Spleen (tissue), 11 donors: Measurements from ENCODE around the gene DIP2A. TPM values are rescaled to one million over a fixed set of nuclear protein-coding genes. Genes with fewer than 3 reads are reported as not detected.

Source experiments
- DNase-seq: peaks from one replicate; pipeline ENCODE4 v3.0.0-alpha.2; 2020
- H3K27ac ChIP-seq, 8 donors: fragments of 200-600 bp; sonication (generic) in 7 of 8; 1 replicate in 4 of 8; 2 replicates in 4 of 8; pipeline versions ENCODE4 v1.5.0 to v1.8.0; 2016 to 2021; ENCODE audit warnings: inconsistent platforms in 4 of 8, mild to moderate bottlenecking in 4 of 8, moderate library complexity in 1 of 8
- H3K27me3 ChIP-seq, 7 donors: fragments of 200-600 bp; sonication (generic) in 6 of 7; replicated peaks in 1 of 7; 1 replicate in 4 of 7; 2 replicates in 3 of 7; pipeline versions ENCODE4 v1.5.0 to v1.8.0; 2016 to 2021; ENCODE audit warnings: inconsistent platforms in 3 of 7, mild to moderate bottlenecking in 1 of 7
- H3K36me3 ChIP-seq, 6 donors: fragments of 200-600 bp; sonication (generic) in 5 of 6; 1 replicate in 4 of 6; 2 replicates in 2 of 6; pipeline versions ENCODE4 v1.5.0 to v1.8.0; 2016 to 2021; ENCODE audit warnings: inconsistent platforms in 2 of 6
- H3K4me1 ChIP-seq, 6 donors: fragments of 200-600 bp; sonication (generic) in 5 of 6; 1 replicate in 3 of 6; 2 replicates in 3 of 6; pipeline versions ENCODE4 v1.5.0 to v1.8.0; 2016 to 2021; ENCODE audit warnings: inconsistent platforms in 3 of 6
- H3K4me3 ChIP-seq, 8 donors: fragments of 200-600 bp; sonication (generic) in 7 of 8; 1 replicate in 4 of 8; 2 replicates in 4 of 8; pipeline versions ENCODE4 v1.5.0 to v1.8.0; 2016 to 2021; ENCODE audit warnings: inconsistent platforms in 4 of 8, mild to moderate bottlenecking in 4 of 8, moderate library complexity in 2 of 8
- H3K9me3 ChIP-seq, 8 donors: fragments of 200-600 bp; sonication (generic) in 7 of 8; 1 replicate in 4 of 8; 2 replicates in 4 of 8; pipeline versions ENCODE4 v1.5.0 to v1.8.0; 2016 to 2021; ENCODE audit warnings: inconsistent platforms in 4 of 8
- CTCF ChIP-seq, 11 experiments: fragments of 200-600 bp in 7 of 11; fragments of 450-650 bp in 4 of 11; sonication (generic) in 4 of 11; IDR thresholded peaks in 8 of 11; conservative IDR thresholded peaks in 3 of 11; 1 replicate in 7 of 11; 2 replicates in 4 of 11; pipeline versions ENCODE4 v1.4.0 to v1.8.0; 2016 to 2021; ENCODE audit warnings: antibody characterized with exemption in 11 of 11, inconsistent platforms in 4 of 11, mild to moderate bottlenecking in 1 of 11
- POLR2A ChIP-seq, 3 donors: fragments of 450-650 bp; IDR thresholded peaks; one replicate each; pipeline ENCODE4 v1.5.1; 2017; ENCODE audit warnings: antibody characterized with exemption in 3 of 3, mild to moderate bottlenecking in 1 of 3
- POLR2AphosphoS5 ChIP-seq, 3 donors: sonication (generic); formaldehyde crosslinking; IDR thresholded peaks; one replicate each; pipeline ENCODE4 v1.5.1; 2017; ENCODE audit warnings: antibody characterized with exemption in 3 of 3
- WGBS, 5 donors: extraction: QIAGEN DNeasy Blood & Tissue Kit in 3 of 5; methylation state at CpG; one replicate each; pipeline versions ENCODE4 v1.1.5 to v1.1.7; 2013 to 2018; 5-methylcytosine and 5-hydroxymethylcytosine counted together
- intact Hi-C: fragments of 100-400 bp; cut with DNase I; formaldehyde crosslinking; loops from one replicate; pipeline ENCODE4 v1.15.0; 2023; ENCODE audit warnings: low total_unique reads
- polyA plus RNA-seq, 3 donors: library from polyadenylated mRNA; stranded (reverse); fragments of 200-250 nt; gene quantifications; one replicate each; pipeline ENCODE4 v1.2.1, GENCODE V29; 2013
- total RNA-seq, 7 donors: library from RNA; depleted of rRNA in 3 of 7; stranded (reverse); fragments of >200 nt in 3 of 7; fragmentation: NEBNext Ultra II Directional in 4 of 7; extraction: Animal tissue kit (Norgen Biotek cat#: 25700) in 4 of 7; gene quantifications; one replicate each; pipeline versions ENCODE4 v1.1.0 to v1.2.1, GENCODE V29; 2016 to 2021
- donor health status: healthy with polysubstance abuse.
- donor health status: DM: no; HTN: no; CAD: no; lungs with moderate emphysema.
- donor health status: DM: no; HTN: no; CAD: no.
- donor health status: Bipolar disorder and iron deficiency.
- donor health status: healthy.
- donor health status: DM: no; HTN: no; CAD: no.
- donor health status: DM: yes; HTN: yes; CAD: no.

The DIP2A gene
- total and polyA plus RNA-seq, 10 donors: 14.7 to 96.7 (median 64.1) TPM

DNA sequence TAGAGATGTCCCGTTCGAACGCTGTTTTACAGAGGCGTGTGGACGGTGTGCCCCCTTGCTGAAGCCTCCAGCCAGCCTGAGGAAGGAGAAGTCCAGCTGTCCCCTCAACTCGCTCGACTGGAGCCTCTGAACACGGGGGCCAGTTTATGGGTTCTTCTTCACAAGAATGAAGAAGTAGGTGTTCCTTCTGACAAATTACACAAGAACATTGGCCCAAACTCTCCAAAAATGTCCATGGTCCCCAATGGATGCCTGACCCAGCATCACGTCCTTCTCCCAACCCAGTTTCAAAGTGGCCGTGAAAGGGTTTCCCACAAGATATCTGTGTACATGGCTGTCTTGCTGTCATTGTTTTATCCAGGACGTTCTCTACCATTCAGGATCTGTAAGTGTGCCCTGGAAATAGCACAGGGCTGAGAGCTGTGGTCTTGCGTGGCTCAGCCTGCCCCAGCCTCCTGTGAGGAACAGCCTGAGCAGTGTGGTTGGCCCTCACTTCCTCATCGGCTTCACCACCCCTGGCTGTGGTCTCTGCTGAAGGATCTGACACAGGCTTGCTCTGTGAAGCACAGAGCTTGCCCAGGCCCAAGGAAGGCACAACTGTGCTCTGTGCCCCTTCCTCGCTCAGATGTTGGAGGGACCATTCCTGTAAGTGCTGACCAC, 147.2 kb downstream of the DIP2A start:
- Histone ChIP-seq H3K27me3 (peaks cover 0 to 6% (median 0%) of the 10 kb centered on the region in 7 donors), H3K4me1 (peaks cover 4 to 27% (median 18%) of the 10 kb centered on the region in 6 donors), H3K9me3 (peaks cover 0 to 12% (median 6%) of the 10 kb centered on the region in 8 donors), H3K4me3 (peak overlapping the region in 1 of 8 donors; percentile 26), H3K27ac (peak overlapping the region in 7 of 8 donors; percentile 37 to 80 (median 64)), H3K36me3 (no peaks in the 10 kb centered on the region)
- intact Hi-C loops: no loop called here
- DNase-seq: peak; percentile 90
- 45 to 62% (median 55%) methylated on average over 12 to 14 of the region's 14 CpGs for WGBS, 5 donors
- no peak for TF ChIP-seq CTCF (IDR thresholded peaks at IDR 0.05 in 8 of 11, conservative IDR thresholded peaks at IDR 0.05 in 3 of 11)
- peak; percentile 49 to 74 (median 63) for TF ChIP-seq POLR2AphosphoS5 (IDR thresholded peaks at IDR 0.05)

GRCh38 chr21:46606427-46606813, 147.7 kb downstream of the DIP2A start:
- WGBS, 5 donors: 29 to 59% (median 43%) methylated on average over 7 of the region's 7 CpGs
- DNase-seq: no peak
- Histone ChIP-seq H3K4me1 (peaks cover 4 to 27% (median 18%) of the 10 kb centered on the region in 6 donors), H3K36me3 (no peaks in the 10 kb centered on the region), H3K9me3 (peaks cover 0 to 17% (median 12%) of the 10 kb centered on the region in 8 donors), H3K27me3 (peaks cover 0 to 6% (median 0%) of the 10 kb centered on the region in 7 donors), H3K4me3 (peak overlapping the region in 1 of 8 donors; percentile 26), H3K27ac (peak overlapping the region in 7 of 8 donors; percentile 37 to 80 (median 64))
- intact Hi-C loops: no loop called here
- TF ChIP-seq POLR2A (IDR thresholded peaks at IDR 0.05) (no peak), CTCF (IDR thresholded peaks at IDR 0.05 in 8 of 11, conservative IDR thresholded peaks at IDR 0.05 in 3 of 11) (no peak), POLR2AphosphoS5 (IDR thresholded peaks at IDR 0.05) (no peak)

- H3K4me3 ChIP-seq: no peak overlapping the region
- intact Hi-C loops: no loop called here
- no peak overlapping the region for H3K27ac ChIP-seq
- 70 to 80% (median 76%) methylated on average over 2 of the region's 2 CpGs for WGBS, 5 donors
- H3K4me1 ChIP-seq: peaks cover 4 to 27% (median 18%) of the 10 kb centered on the region in 6 donors
- no peak for DNase-seq
- TF ChIP-seq POLR2AphosphoS5 (IDR thresholded peaks at IDR 0.05): no peak
- no peak for TF ChIP-seq POLR2A (IDR thresholded peaks at IDR 0.05)
- no peak for TF ChIP-seq CTCF (IDR thresholded peaks at IDR 0.05 in 8 of 11, conservative IDR thresholded peaks at IDR 0.05 in 3 of 11)
- H3K36me3 ChIP-seq: no peaks in the 10 kb centered on the region
- H3K9me3 ChIP-seq: peaks cover 3 to 23% (median 15%) of the 10 kb centered on the region in 8 donors
- peaks cover 0 to 6% (median 0%) of the 10 kb centered on the region in 7 donors for H3K27me3 ChIP-seq
Measured at GRCh38 chr21:46607636-46608035, 148.9 kb downstream of the DIP2A start.

- no peaks in the 10 kb centered on the region for H3K36me3 ChIP-seq
- TF ChIP-seq CTCF (IDR thresholded peaks at IDR 0.05 in 8 of 11, conservative IDR thresholded peaks at IDR 0.05 in 3 of 11) (no peak), POLR2A (IDR thresholded peaks at IDR 0.05) (no peak), POLR2AphosphoS5 (IDR thresholded peaks at IDR 0.05) (no peak)
- H3K9me3 ChIP-seq: peaks cover 3 to 23% (median 15%) of the 10 kb centered on the region in 8 donors
- H3K27me3 ChIP-seq: peaks cover 0 to 6% (median 0%) of the 10 kb centered on the region in 7 donors
- DNase-seq: no peak
- H3K4me1 ChIP-seq: peaks cover 4 to 27% (median 18%) of the 10 kb centered on the region in 6 donors
- H3K27ac ChIP-seq: no peak overlapping the region
- no peak overlapping the region for H3K4me3 ChIP-seq
- intact Hi-C loops: no loop called here
- WGBS, 5 donors: 68 to 83% (median 78%) methylated on average over 3 of the region's 3 CpGs
Measured at GRCh38 chr21:46608672-46609111, 150.0 kb downstream of the DIP2A start.
